AG10803 (cell line): ENCODE measurements around the gene ACAD11.
A peak's percentile ranks its signal among the peaks of the same experiment; 100 is the strongest.

Source experiments
- DNase-seq: peaks from one replicate; pipeline ENCODE4 v3.0.0; 2010; ENCODE audit warnings: low read depth
- H3K4me3 ChIP-seq: 2 replicates; pipeline ENCODE4 v1.5.1; 2011; ENCODE audit warnings: mild to moderate bottlenecking, low read length, control low read depth
- CTCF ChIP-seq: conservative IDR thresholded peaks from 2 replicates; pipeline ENCODE4 v1.5.1; 2011; ENCODE audit warnings: mild to moderate bottlenecking, low read length, control low read depth, inconsistent platforms

Gene ACAD11

GRCh38 chr3:132519914-132520313 is 139.7 kb downstream of the ACAD11 start:
- TF ChIP-seq CTCF = no peak
- no peak overlapping the region for H3K4me3 ChIP-seq
- no peak for DNase-seq

GRCh38 chr3:132517311-132517710 is 142.3 kb downstream of the ACAD11 start:
- TF ChIP-seq CTCF = no peak
- no peak for DNase-seq
- H3K4me3 ChIP-seq = no peak overlapping the region

- no peak for DNase-seq
- TF ChIP-seq CTCF = no peak
- H3K4me3 ChIP-seq = no peak overlapping the region
Observed at GRCh38 chr3:132513057-132513456, 146.6 kb downstream of the ACAD11 start.

GRCh38 chr3:132509506-132509905 is 150.1 kb downstream of the ACAD11 start:
- no peak for DNase-seq
- no peak for TF ChIP-seq CTCF

GRCh38 chr3:132509096-132509495 is 150.5 kb downstream of the ACAD11 start:
- TF ChIP-seq CTCF = no peak
- H3K4me3 ChIP-seq = no peak overlapping the region
- DNase-seq = peak; percentile 12

More at GRCh38 chr3:132509506-132509905, 150.1 kb downstream of the ACAD11 start:
- H3K4me3 ChIP-seq = no peak overlapping the region
